Endodermal cell (in vitro differentiated cells): ENCODE results near the gene CSH1. TPM values are rescaled to one million over a fixed set of nuclear protein-coding genes. Genes with fewer than 3 reads are reported as not detected.

Experiments used
- DNase-seq: peaks from one replicate; pipeline ENCODE4 v3.0.0-alpha.2; 2017
- H3K27ac ChIP-seq: 2 replicates; pipeline ENCODE4 v1.5.1; 2013; ENCODE audit warnings: mild to moderate bottlenecking, low read depth, low read length, moderate library complexity
- H3K27me3 ChIP-seq: 2 replicates; pipeline ENCODE4 v1.6.1; 2013; ENCODE audit warnings: mild to moderate bottlenecking, low read length, moderate library complexity; ENCODE audit not compliant: insufficient read depth, control insufficient read depth, poor library complexity, severe bottlenecking
- H3K36me3 ChIP-seq: 2 replicates; pipeline ENCODE4 v1.7.0; 2013; ENCODE audit warnings: mild to moderate bottlenecking, low read length, moderate library complexity; ENCODE audit not compliant: control insufficient read depth, insufficient read depth
- H3K4me1 ChIP-seq: one replicate; pipeline ENCODE4 v1.7.0; 2013; ENCODE audit warnings: low read length; ENCODE audit not compliant: control insufficient read depth, insufficient read depth
- H3K4me3 ChIP-seq: 2 replicates; pipeline ENCODE4 v1.5.1; 2013; ENCODE audit warnings: mild to moderate bottlenecking, low read length, moderate library complexity
- H3K9ac ChIP-seq: 2 replicates; pipeline ENCODE4 v1.6.1; 2013; ENCODE audit warnings: mild to moderate bottlenecking, low read length, moderate library complexity; ENCODE audit not compliant: poor library complexity, severe bottlenecking; ENCODE audit errors: extremely low read depth
- H3K9me3 ChIP-seq: 2 replicates; pipeline ENCODE4 v1.6.1; 2013; ENCODE audit warnings: mild to moderate bottlenecking, low read length, moderate library complexity; ENCODE audit not compliant: control insufficient read depth
- H3K27ac Mint-ChIP-seq: 2 replicates; pipeline ENCODE4 v1.8.0; 2020; ENCODE audit warnings: mixed read lengths
- H3K27me3 Mint-ChIP-seq: 2 replicates; pipeline ENCODE4 v1.8.0; 2021; ENCODE audit warnings: mild to moderate bottlenecking, mixed read lengths; ENCODE audit not compliant: insufficient read depth
- H3K36me3 Mint-ChIP-seq: 2 replicates; pipeline ENCODE4 v1.8.0; 2020; ENCODE audit warnings: low read depth, mixed read lengths
- H3K4me1 Mint-ChIP-seq: 2 replicates; pipeline ENCODE4 v1.8.0; 2020; ENCODE audit warnings: mixed read lengths
- H3K4me3 Mint-ChIP-seq: 2 replicates; pipeline ENCODE4 v1.8.0; 2020; ENCODE audit warnings: mild to moderate bottlenecking, moderate library complexity, mixed read lengths
- H3K9me3 Mint-ChIP-seq: 2 replicates; pipeline ENCODE4 v1.8.0; 2020; ENCODE audit warnings: mild to moderate bottlenecking, mixed read lengths
- CTCF ChIP-seq: fragments of 200-600 bp; sonication (generic); conservative IDR thresholded peaks from 2 replicates; pipeline ENCODE4 v1.5.0; 2021; ENCODE audit warnings: antibody characterized with exemption, mild to moderate bottlenecking
- WGBS, 2 experiments: methylation state at CpG; one replicate each; pipeline versions ENCODE4 v1.1.5 to v1.1.7; 2013; ENCODE audit warnings: missing lambda C conversion rate in 2 of 2, mixed read lengths in 1 of 2; ENCODE audit not compliant: insufficient coverage in 1 of 2, insufficient read length in 1 of 2; 5-methylcytosine and 5-hydroxymethylcytosine counted together
- total RNA-seq, 2 donors: library from RNA; stranded (reverse); fragmentation: NEBNext Ultra II Directional in 1 of 2; extraction: Animal tissue kit (Norgen Biotek cat#: 25700) in 1 of 2; gene quantifications; 2 replicates in 1 of 2; 3 replicates in 1 of 2; pipeline ENCODE4 v1.2.1, GENCODE V29; 2021

CSH1 gene
- total RNA-seq, 2 donors from 2014 or later = 0.64 TPM; not detected in 1

DNA sequence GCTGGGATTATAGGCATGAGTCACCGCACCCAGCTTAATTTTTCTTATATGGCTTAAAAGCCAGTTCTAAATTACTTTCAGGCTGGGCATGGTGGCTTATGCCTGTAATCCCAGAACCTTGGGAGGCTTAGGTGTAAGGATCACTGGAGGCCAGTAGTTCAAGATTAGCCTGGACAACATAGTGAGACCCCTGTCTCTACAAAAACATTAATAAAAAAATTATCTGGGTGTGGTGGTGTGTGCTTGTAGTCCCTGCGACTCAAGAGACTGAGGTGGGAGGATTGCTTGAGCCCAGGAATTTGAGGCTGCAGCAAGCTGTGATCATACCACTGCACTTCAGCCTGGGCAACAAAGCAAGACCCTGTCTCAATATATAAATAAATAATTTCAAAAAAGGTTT is 43.1 kb downstream of the CSH1 start:
- H3K4me3 Mint-ChIP-seq = no peak overlapping the region
- H3K27ac Mint-ChIP-seq = no peak overlapping the region
- no peak overlapping the region for H3K4me3 ChIP-seq
- H3K27ac ChIP-seq = no peak overlapping the region
- DNase-seq = no peak
- H3K4me1 ChIP-seq = no peaks in the 10 kb centered on the region
- no peaks in the 10 kb centered on the region for H3K4me1 Mint-ChIP-seq
- TF ChIP-seq CTCF = no peak
- peaks cover 24% of the 10 kb centered on the region for H3K27me3 ChIP-seq
- WGBS, 2 experiments = 92 to 100% methylated on average over 1 of the region's 2 CpGs
- H3K36me3 ChIP-seq = no peaks in the 10 kb centered on the region
- H3K9me3 Mint-ChIP-seq = peaks cover 13% of the 10 kb centered on the region
- no peak overlapping the region for H3K9ac ChIP-seq
- no peaks in the 10 kb centered on the region for H3K9me3 ChIP-seq
- H3K27me3 Mint-ChIP-seq = peaks cover 49% of the 10 kb centered on the region
- H3K36me3 Mint-ChIP-seq = no peaks in the 10 kb centered on the region

DNA sequence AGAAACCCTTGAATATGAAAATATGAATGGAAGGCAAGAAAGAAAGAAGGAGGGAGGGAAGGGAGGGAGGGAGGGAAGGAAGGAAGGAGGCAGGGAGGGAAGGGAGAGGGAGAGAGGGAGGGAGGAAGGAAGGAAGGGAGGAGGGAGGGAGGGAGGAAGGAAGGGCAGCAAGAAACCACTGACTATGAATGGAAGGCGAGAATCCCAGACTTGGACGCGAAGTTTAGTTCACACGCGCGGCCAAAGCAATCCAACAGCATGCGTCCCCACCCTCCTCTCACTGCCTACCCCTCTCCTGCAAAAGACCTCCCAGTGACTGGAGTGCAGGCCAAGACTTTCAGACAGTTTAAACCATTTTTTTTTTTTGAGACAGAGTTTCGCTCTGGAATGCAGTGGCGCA is 46.0 kb downstream of the CSH1 start:
- no peaks in the 10 kb centered on the region for H3K4me1 ChIP-seq
- H3K36me3 Mint-ChIP-seq = no peaks in the 10 kb centered on the region
- DNase-seq = no peak
- H3K9me3 Mint-ChIP-seq = peaks cover 20% of the 10 kb centered on the region
- no peak overlapping the region for H3K4me3 Mint-ChIP-seq
- H3K9ac ChIP-seq = no peak overlapping the region
- H3K4me3 ChIP-seq = no peak overlapping the region
- TF ChIP-seq CTCF = no peak
- H3K9me3 ChIP-seq = no peaks in the 10 kb centered on the region
- no peak overlapping the region for H3K27ac Mint-ChIP-seq
- H3K4me1 Mint-ChIP-seq = no peaks in the 10 kb centered on the region
- 91 to 94% methylated on average over 2 to 9 of the region's 9 CpGs for WGBS, 2 experiments
- peaks cover 21% of the 10 kb centered on the region for H3K27me3 ChIP-seq
- H3K27me3 Mint-ChIP-seq = peaks cover 71% of the 10 kb centered on the region
- H3K27ac ChIP-seq = no peak overlapping the region
- no peaks in the 10 kb centered on the region for H3K36me3 ChIP-seq

- H3K9me3 ChIP-seq = no peaks in the 10 kb centered on the region
- WGBS, 2 experiments = 67 to 76% methylated on average over 56 to 82 of the region's 82 CpGs
- H3K27ac ChIP-seq = no peak overlapping the region
- TF ChIP-seq CTCF = peak; percentile 75
- Mint-ChIP-seq H3K9me3 (peaks cover 20% of the 10 kb centered on the region), H3K36me3 (no peaks in the 10 kb centered on the region), H3K4me3 (peak overlapping the region; percentile 53), H3K4me1 (peaks cover 3% of the 10 kb centered on the region), H3K27me3 (peaks cover 68% of the 10 kb centered on the region), H3K27ac (peak overlapping the region; percentile 96)
- H3K4me1 ChIP-seq = no peaks in the 10 kb centered on the region
- DNase-seq = peak; percentile 99
- H3K27me3 ChIP-seq = peaks cover 21% of the 10 kb centered on the region
- H3K36me3 ChIP-seq = no peaks in the 10 kb centered on the region
- H3K4me3 ChIP-seq = no peak overlapping the region
- H3K9ac ChIP-seq = peak overlapping the region; percentile 44
Measured at GRCh38 chr17:63848834-63849689, 47.3 kb downstream of the CSH1 start.
